ENCODE data around the gene PRKACB. TPM values are rescaled to one million over a fixed set of nuclear protein-coding genes. Genes with fewer than 3 reads are reported as not detected.

Gene PRKACB
- total RNA-seq, 2 donors from 2014 or later = 9.6 to 18.2 TPM

DNA sequence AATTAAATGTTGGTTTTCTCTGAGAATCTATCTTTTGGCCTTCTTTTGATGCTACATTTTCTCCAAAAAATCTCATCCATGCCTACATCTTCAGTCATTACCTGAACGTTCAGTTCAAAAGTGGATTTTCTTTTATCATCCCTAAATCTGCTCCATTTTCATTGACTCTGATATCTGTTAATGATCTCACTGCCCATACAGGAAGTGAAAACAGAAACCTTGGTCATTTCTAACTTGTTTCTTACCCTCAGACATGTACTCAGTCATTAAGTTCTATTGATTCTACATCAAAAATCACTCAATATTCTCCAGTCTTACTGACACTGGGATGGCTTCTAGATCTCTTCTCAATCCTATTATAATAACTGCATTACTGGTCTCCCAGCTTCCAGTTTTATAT lies 22.7 kb downstream of the PRKACB start:
- TF ChIP-seq, protein P1, sequence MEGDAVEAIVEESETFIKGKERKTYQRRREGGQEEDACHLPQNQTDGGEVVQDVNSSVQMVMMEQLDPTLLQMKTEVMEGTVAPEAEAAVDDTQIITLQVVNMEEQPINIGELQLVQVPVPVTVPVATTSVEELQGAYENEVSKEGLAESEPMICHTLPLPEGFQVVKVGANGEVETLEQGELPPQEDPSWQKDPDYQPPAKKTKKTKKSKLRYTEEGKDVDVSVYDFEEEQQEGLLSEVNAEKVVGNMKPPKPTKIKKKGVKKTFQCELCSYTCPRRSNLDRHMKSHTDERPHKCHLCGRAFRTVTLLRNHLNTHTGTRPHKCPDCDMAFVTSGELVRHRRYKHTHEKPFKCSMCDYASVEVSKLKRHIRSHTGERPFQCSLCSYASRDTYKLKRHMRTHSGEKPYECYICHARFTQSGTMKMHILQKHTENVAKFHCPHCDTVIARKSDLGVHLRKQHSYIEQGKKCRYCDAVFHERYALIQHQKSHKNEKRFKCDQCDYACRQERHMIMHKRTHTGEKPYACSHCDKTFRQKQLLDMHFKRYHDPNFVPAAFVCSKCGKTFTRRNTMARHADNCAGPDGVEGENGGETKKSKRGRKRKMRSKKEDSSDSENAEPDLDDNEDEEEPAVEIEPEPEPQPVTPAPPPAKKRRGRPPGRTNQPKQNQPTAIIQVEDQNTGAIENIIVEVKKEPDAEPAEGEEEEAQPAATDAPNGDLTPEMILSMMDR (IDR thresholded peaks at IDR 0.05) = no peak
- TF ChIP-seq POLR2A (IDR thresholded peaks at IDR 0.05) = no peak
- no peaks in the 10 kb centered on the region for H3K9me3 ChIP-seq
- H3K27me3 ChIP-seq = no peaks in the 10 kb centered on the region
- DNase-seq (no peak), ATAC-seq (no peak)
- H3K36me3 ChIP-seq (replicated peaks in 1 of 2; ENCODE audit: insufficient read depth in 1 of 2, low read depth in 2 of 2) = no peaks in the 10 kb centered on the region
- H3K27ac ChIP-seq = no peak overlapping the region
- no peak overlapping the region for H3K4me3 ChIP-seq
- WGBS, 2 donors = 75 to 85% methylated on average over 1 of the region's 1 CpG
- intact Hi-C loops (cut with DNase I) = no loop called here
- H3K4me1 ChIP-seq = no peaks in the 10 kb centered on the region

DNA sequence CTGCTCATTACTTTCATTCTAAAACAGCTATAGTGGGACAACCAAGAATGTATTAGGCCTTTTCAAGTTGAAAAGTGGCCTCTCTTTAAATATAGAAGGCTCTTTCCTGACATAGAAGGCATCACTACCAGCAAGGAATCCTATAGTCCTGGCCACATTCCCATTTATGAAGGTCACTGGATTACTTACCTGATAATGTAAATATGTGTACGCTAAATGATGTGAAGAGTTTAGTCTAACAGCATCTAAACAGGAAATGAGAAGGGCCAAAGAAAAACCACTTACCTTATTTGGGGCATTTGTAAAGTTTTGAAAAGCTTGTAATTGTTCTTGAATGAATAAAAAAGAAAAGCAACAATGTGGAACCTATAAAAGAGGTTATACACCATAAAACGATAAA lies 24.7 kb downstream of the PRKACB start:
- H3K4me1 ChIP-seq = no peaks in the 10 kb centered on the region
- no peaks in the 10 kb centered on the region for H3K36me3 ChIP-seq (replicated peaks in 1 of 2; ENCODE audit: insufficient read depth in 1 of 2, low read depth in 2 of 2)
- ATAC-seq (no peak), DNase-seq (no peak)
- 91 to 94% methylated on average over 2 of the region's 2 CpGs for WGBS, 2 donors
- TF ChIP-seq, protein P1 (IDR thresholded peaks at IDR 0.05) = no peak
- no peak for TF ChIP-seq POLR2A (IDR thresholded peaks at IDR 0.05)
- intact Hi-C loops (cut with DNase I) = no loop called here
- no peak overlapping the region for H3K4me3 ChIP-seq
- no peaks in the 10 kb centered on the region for H3K27me3 ChIP-seq
- no peaks in the 10 kb centered on the region for H3K9me3 ChIP-seq
- H3K27ac ChIP-seq = no peak overlapping the region

DNA sequence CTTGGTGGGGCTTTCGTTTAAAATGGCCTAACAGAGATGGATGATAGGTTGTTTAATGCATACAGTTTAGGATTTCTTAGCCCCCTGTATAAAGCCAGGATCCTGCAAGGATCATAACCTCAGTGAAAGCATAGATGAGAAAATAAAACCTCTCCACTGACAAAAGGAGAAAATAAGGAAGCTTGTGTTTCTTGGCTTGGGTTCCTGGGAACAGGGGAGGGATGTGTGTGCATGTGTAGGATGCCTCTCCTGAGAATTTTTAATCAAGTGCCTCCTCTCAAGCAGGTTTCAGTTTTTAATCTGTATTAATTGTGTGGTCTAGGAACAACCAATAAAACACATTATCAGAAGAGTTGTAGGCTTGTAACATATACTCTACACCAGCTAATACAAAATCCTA lies 26.1 kb downstream of the PRKACB start:
- Histone ChIP-seq H3K9me3 (no peaks in the 10 kb centered on the region), H3K27ac (no peak overlapping the region), H3K27me3 (no peaks in the 10 kb centered on the region), H3K4me3 (no peak overlapping the region), H3K36me3 (replicated peaks in 1 of 2; ENCODE audit: insufficient read depth in 1 of 2, low read depth in 2 of 2) (no peaks in the 10 kb centered on the region), H3K4me1 (no peaks in the 10 kb centered on the region)
- intact Hi-C loops (cut with DNase I) = no loop called here
- DNase-seq = no peak
- 77 to 90% methylated on average over 1 of the region's 1 CpG for WGBS, 2 donors
- no peak for TF ChIP-seq POLR2A (IDR thresholded peaks at IDR 0.05)
- TF ChIP-seq, protein P1 (IDR thresholded peaks at IDR 0.05) = no peak
- no peak for ATAC-seq

DNA sequence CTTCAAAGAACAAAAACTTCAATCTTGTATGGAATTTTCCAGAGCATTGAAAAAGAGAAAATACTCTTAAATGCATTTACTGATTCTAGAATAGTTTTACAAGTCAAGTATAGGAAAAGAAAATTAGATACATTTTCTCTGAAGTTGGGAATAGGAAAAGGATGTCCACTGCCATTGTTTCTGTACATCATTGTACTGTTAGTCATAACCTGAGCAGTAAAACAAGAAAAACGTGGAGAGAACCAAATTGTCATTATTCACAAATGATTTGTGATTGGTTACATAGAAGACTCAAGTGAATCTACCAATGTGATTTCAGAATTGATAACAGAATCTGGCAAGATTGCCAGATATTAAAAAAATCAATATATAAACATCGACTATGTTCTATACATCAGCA lies 27.4 kb downstream of the PRKACB start:
- DNase-seq (no peak), ATAC-seq (no peak)
- Histone ChIP-seq H3K9me3 (no peaks in the 10 kb centered on the region), H3K27ac (no peak overlapping the region), H3K36me3 (replicated peaks in 1 of 2; ENCODE audit: insufficient read depth in 1 of 2, low read depth in 2 of 2) (no peaks in the 10 kb centered on the region), H3K27me3 (no peaks in the 10 kb centered on the region), H3K4me3 (no peak overlapping the region), H3K4me1 (no peaks in the 10 kb centered on the region)
- 77 to 90% methylated on average over 2 of the region's 2 CpGs for WGBS, 2 donors
- TF ChIP-seq POLR2A (IDR thresholded peaks at IDR 0.05) = no peak
- TF ChIP-seq, protein P1 (IDR thresholded peaks at IDR 0.05) = no peak
- intact Hi-C loops (cut with DNase I) = no loop called here

DNA sequence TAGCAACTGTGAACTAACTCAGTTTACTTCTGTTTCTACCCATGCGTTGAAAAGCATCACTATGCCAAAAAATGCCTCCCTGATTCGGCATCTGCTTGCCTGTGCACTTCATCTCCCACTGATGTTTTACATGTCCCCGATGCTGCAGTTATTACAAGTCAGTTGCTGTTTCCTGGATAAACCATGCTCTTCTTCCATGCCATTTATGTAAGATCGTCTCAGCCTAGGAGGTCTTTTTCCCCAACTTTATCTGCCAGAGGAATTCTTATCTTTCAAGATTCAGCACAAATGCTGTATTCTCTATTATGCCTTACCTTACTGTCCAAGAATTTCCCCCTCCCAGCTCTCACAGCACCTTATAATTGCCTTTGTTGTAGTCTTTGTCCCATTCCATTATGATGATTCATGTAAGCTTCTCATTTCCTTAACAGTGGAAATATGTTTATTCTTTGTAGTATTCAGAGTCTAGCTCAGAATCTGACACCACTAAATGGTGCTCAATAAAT lies 30.0 kb downstream of the PRKACB start:
- DNase-seq (no peak), ATAC-seq (peak; percentile 56)
- Histone ChIP-seq H3K27me3 (no peaks in the 10 kb centered on the region), H3K4me3 (no peak overlapping the region), H3K27ac (no peak overlapping the region), H3K4me1 (no peaks in the 10 kb centered on the region), H3K36me3 (replicated peaks in 1 of 2; ENCODE audit: insufficient read depth in 1 of 2, low read depth in 2 of 2) (no peaks in the 10 kb centered on the region), H3K9me3 (no peaks in the 10 kb centered on the region)
- intact Hi-C loops (cut with DNase I) = no loop called here
- TF ChIP-seq, protein P1 (IDR thresholded peaks at IDR 0.05) = no peak
- no peak for TF ChIP-seq POLR2A (IDR thresholded peaks at IDR 0.05)
- WGBS, 2 donors = 69 to 90% methylated on average over 4 of the region's 4 CpGs
